ENCODE results near the gene WDFY4. TPM values are rescaled to one million over a fixed set of nuclear protein-coding genes. Genes with fewer than 3 reads are reported as not detected.

The WDFY4 gene
- total and polyA plus RNA-seq, 4 donors = 4.6 to 26.9 (median 13.5) TPM

GRCh38 chr10:48813825-48814224 is 129.2 kb downstream of the WDFY4 start:
- Histone ChIP-seq H3K4me3 (no peak overlapping the region), H3K9me3 (ENCODE audit: control insufficient read depth in 4 of 4, insufficient read depth in 3 of 4, low read length in 3 of 4) (no peaks in the 10 kb centered on the region), H3K27ac (ENCODE audit: low read depth in 1 of 2, low read length in 1 of 2) (no peak overlapping the region), H3K36me3 (ENCODE audit: control insufficient read depth in 4 of 4, insufficient read depth in 4 of 4, low read length in 4 of 4) (peaks cover 0 to 2% (median 0%) of the 10 kb centered on the region in 4 donors), H3K4me1 (ENCODE audit: control insufficient read depth in 5 of 5, insufficient read depth in 5 of 5, low read length in 5 of 5) (peaks cover 0 to 2% (median 0%) of the 10 kb centered on the region in 5 donors), H3K27me3 (ENCODE audit: control insufficient read depth in 3 of 3, insufficient read depth in 3 of 3, low read length in 2 of 3) (no peaks in the 10 kb centered on the region), H3K9ac (ENCODE audit: insufficient read depth in 1 of 2, low read length in 2 of 2) (no peak overlapping the region)
- 92 to 96% methylated on average over 3 of the region's 3 CpGs for WGBS, 2 donors
- no peak for TF ChIP-seq CTCF (IDR thresholded peaks at IDR 0.05; ENCODE audit: control extremely low read depth, extremely low read depth)
- no peak for ATAC-seq (ENCODE audit: insufficient read depth, low FRiP score)
- DNase-seq = no peak

GRCh38 chr10:48814933-48815332 is 130.3 kb downstream of the WDFY4 start:
- WGBS, 2 donors = 86 to 88% methylated on average over 1 of the region's 1 CpG
- Histone ChIP-seq H3K4me3 (no peak overlapping the region), H3K36me3 (ENCODE audit: control insufficient read depth in 4 of 4, insufficient read depth in 4 of 4, low read length in 4 of 4) (peaks cover 0 to 2% (median 0%) of the 10 kb centered on the region in 4 donors), H3K9me3 (ENCODE audit: control insufficient read depth in 4 of 4, insufficient read depth in 3 of 4, low read length in 3 of 4) (no peaks in the 10 kb centered on the region), H3K27ac (ENCODE audit: low read depth in 1 of 2, low read length in 1 of 2) (no peak overlapping the region), H3K27me3 (ENCODE audit: control insufficient read depth in 3 of 3, insufficient read depth in 3 of 3, low read length in 2 of 3) (no peaks in the 10 kb centered on the region), H3K4me1 (ENCODE audit: control insufficient read depth in 5 of 5, insufficient read depth in 5 of 5, low read length in 5 of 5) (no peaks in the 10 kb centered on the region), H3K9ac (ENCODE audit: insufficient read depth in 1 of 2, low read length in 2 of 2) (no peak overlapping the region)
- ATAC-seq (ENCODE audit: insufficient read depth, low FRiP score) = no peak
- TF ChIP-seq CTCF (IDR thresholded peaks at IDR 0.05; ENCODE audit: control extremely low read depth, extremely low read depth) = no peak
- DNase-seq = no peak

GRCh38 chr10:48817141-48817540 is 132.5 kb downstream of the WDFY4 start:
- H3K36me3 ChIP-seq (ENCODE audit: control insufficient read depth in 4 of 4, insufficient read depth in 4 of 4, low read length in 4 of 4) = no peaks in the 10 kb centered on the region
- no peak overlapping the region for H3K9ac ChIP-seq (ENCODE audit: insufficient read depth in 1 of 2, low read length in 2 of 2)
- no peaks in the 10 kb centered on the region for H3K9me3 ChIP-seq (ENCODE audit: control insufficient read depth in 4 of 4, insufficient read depth in 3 of 4, low read length in 3 of 4)
- WGBS, 2 donors = 92 to 95% methylated on average over 10 of the region's 10 CpGs
- no peak overlapping the region for H3K4me3 ChIP-seq
- no peak for TF ChIP-seq CTCF (IDR thresholded peaks at IDR 0.05; ENCODE audit: control extremely low read depth, extremely low read depth)
- no peaks in the 10 kb centered on the region for H3K4me1 ChIP-seq (ENCODE audit: control insufficient read depth in 5 of 5, insufficient read depth in 5 of 5, low read length in 5 of 5)
- ATAC-seq (ENCODE audit: insufficient read depth, low FRiP score) (no peak), DNase-seq (no peak)
- H3K27ac ChIP-seq (ENCODE audit: low read depth in 1 of 2, low read length in 1 of 2) = no peak overlapping the region
- H3K27me3 ChIP-seq (ENCODE audit: control insufficient read depth in 3 of 3, insufficient read depth in 3 of 3, low read length in 2 of 3) = no peaks in the 10 kb centered on the region

- Histone ChIP-seq H3K36me3 (ENCODE audit: control insufficient read depth in 4 of 4, insufficient read depth in 4 of 4, low read length in 4 of 4) (no peaks in the 10 kb centered on the region), H3K27ac (ENCODE audit: low read depth in 1 of 2, low read length in 1 of 2) (no peak overlapping the region), H3K9ac (ENCODE audit: insufficient read depth in 1 of 2, low read length in 2 of 2) (no peak overlapping the region), H3K4me3 (no peak overlapping the region), H3K4me1 (ENCODE audit: control insufficient read depth in 5 of 5, insufficient read depth in 5 of 5, low read length in 5 of 5) (no peaks in the 10 kb centered on the region), H3K9me3 (ENCODE audit: control insufficient read depth in 4 of 4, insufficient read depth in 3 of 4, low read length in 3 of 4) (no peaks in the 10 kb centered on the region), H3K27me3 (ENCODE audit: control insufficient read depth in 3 of 3, insufficient read depth in 3 of 3, low read length in 2 of 3) (no peaks in the 10 kb centered on the region)
- peak in 1 of 3 donors; percentile 40 for DNase-seq
- no peak for ATAC-seq (ENCODE audit: insufficient read depth, low FRiP score)
- TF ChIP-seq CTCF (IDR thresholded peaks at IDR 0.05; ENCODE audit: control extremely low read depth, extremely low read depth) = no peak
- 77 to 83% methylated on average over 2 of the region's 2 CpGs for WGBS, 2 donors
These were observed 133.4 kb downstream of the WDFY4 start for GRCh38 chr10:48818081-48818480.

All from lung (tissue), 12 donors.